HEK293 (cell line): ENCODE data around the gene ORM2.
A peak's percentile ranks its signal among the peaks of the same experiment; 100 is the strongest.

ENCODE experiments used
- CTCF ChIA-PET: fragments of 350-600 bp; formaldehyde crosslinking; extraction: SDS; loops from one replicate; lab custom pipeline; 2021; ENCODE audit warnings: antibody characterized with exemption; lab: Yijun Ruan, JAX
- POLR2A ChIA-PET: fragments of 300-600 bp; formaldehyde crosslinking; extraction: SDS; loops from one replicate; lab custom pipeline; 2020; ENCODE audit warnings: antibody characterized with exemption, inconsistent platforms; lab: Yijun Ruan, JAX
- H3K27ac ChIP-seq: fragments of 200-500 bp; sonication (Bioruptor generic); 2 replicates; pipeline ENCODE4 v1.5.1; 2014; ENCODE audit warnings: low read depth, low read length, control low read depth, inconsistent platforms; ENCODE audit errors: extremely low read depth
- H3K36me3 ChIP-seq, 2 experiments: fragments of 200-500 bp in 1 of 2; sonication (Bioruptor generic) in 1 of 2; 1 replicate in 1 of 2; 2 replicates in 1 of 2; pipeline ENCODE4 v1.5.1; 2014 to 2017; ENCODE audit warnings: inconsistent platforms in 2 of 2, low read length in 2 of 2; ENCODE audit not compliant: control insufficient read depth in 2 of 2, insufficient read depth in 1 of 2
- H3K4me1 ChIP-seq: fragments of 200-500 bp; sonication (Bioruptor generic); 2 replicates; pipeline ENCODE4 v1.5.1; 2014; ENCODE audit warnings: mild to moderate bottlenecking, low read length, inconsistent platforms; ENCODE audit not compliant: control insufficient read depth, insufficient read depth
- H3K4me3 ChIP-seq: 2 replicates; pipeline ENCODE4 v1.5.1; 2011; ENCODE audit warnings: low read depth, mild to moderate bottlenecking, control low read depth, low read length, moderate library complexity
- H3K9me3 ChIP-seq: fragments of 200-500 bp; sonication (Bioruptor generic); 2 replicates; pipeline ENCODE4 v1.5.1; 2014; ENCODE audit warnings: low read depth, low read length, inconsistent platforms; ENCODE audit not compliant: control insufficient read depth, insufficient read depth
- PRDM10 ChIP-seq: fragments of 450-650 bp; formaldehyde crosslinking; IDR thresholded peaks from 2 replicates; pipeline ENCODE4 v1.5.1; 2016; ENCODE audit warnings: missing biosample characterization, missing genetic modification characterization
- REPIN1 ChIP-seq: fragments of 450-650 bp; formaldehyde crosslinking; IDR thresholded peaks from 2 replicates; pipeline ENCODE4 v1.5.1; 2017; ENCODE audit warnings: missing biosample characterization, missing genetic modification characterization, low read depth
- ZBTB1 ChIP-seq: fragments of 450-650 bp; formaldehyde crosslinking; IDR thresholded peaks from 2 replicates; pipeline ENCODE4 v1.5.1; 2016; ENCODE audit warnings: missing biosample characterization, missing genetic modification characterization
- ZBTB11 ChIP-seq: fragments of 450-650 bp; formaldehyde crosslinking; conservative IDR thresholded peaks from 2 replicates; pipeline ENCODE4 v1.5.1; 2016; ENCODE audit warnings: low read depth, missing biosample characterization, missing genetic modification characterization
- ZNF112 ChIP-seq: fragments of 450-650 bp; formaldehyde crosslinking; IDR thresholded peaks from 2 replicates; pipeline ENCODE4 v1.5.0; 2017; ENCODE audit warnings: missing biosample characterization, missing genetic modification characterization
- ZNF184 ChIP-seq: fragments of 450-650 bp; IDR thresholded peaks from 2 replicates; pipeline ENCODE4 v1.5.1; 2018; ENCODE audit warnings: missing biosample characterization, mild to moderate bottlenecking, missing genetic modification characterization
- ZNF24 ChIP-seq: fragments of 450-650 bp; formaldehyde crosslinking; IDR thresholded peaks from 2 replicates; pipeline ENCODE4 v1.5.1; 2016; ENCODE audit warnings: missing biosample characterization, missing genetic modification characterization
- ZNF311 ChIP-seq: fragments of 450-650 bp; formaldehyde crosslinking; IDR thresholded peaks from 2 replicates; pipeline ENCODE4 v1.5.1; 2017; ENCODE audit warnings: missing biosample characterization, missing genetic modification characterization, borderline replicate concordance
- ZNF449 ChIP-seq: fragments of 450-650 bp; formaldehyde crosslinking; IDR thresholded peaks from 2 replicates; pipeline ENCODE4 v1.5.1; 2017; ENCODE audit warnings: missing biosample characterization, mild to moderate bottlenecking, missing genetic modification characterization, moderate library complexity
- ZNF521 ChIP-seq: fragments of 450-650 bp; formaldehyde crosslinking; IDR thresholded peaks from 2 replicates; pipeline ENCODE4 v1.5.1; 2017; ENCODE audit warnings: missing biosample characterization, mild to moderate bottlenecking, missing genetic modification characterization
- ZNF561 ChIP-seq: fragments of 450-650 bp; IDR thresholded peaks from 2 replicates; pipeline ENCODE4 v1.5.1; 2018; ENCODE audit warnings: missing biosample characterization, missing genetic modification characterization, borderline replicate concordance
- ZNF654 ChIP-seq: fragments of 450-650 bp; formaldehyde crosslinking; IDR thresholded peaks from 2 replicates; pipeline ENCODE4 v1.5.1; 2016; ENCODE audit warnings: low read depth, missing biosample characterization, missing genetic modification characterization
- ZNF701 ChIP-seq: fragments of 450-650 bp; formaldehyde crosslinking; IDR thresholded peaks from 2 replicates; pipeline ENCODE4 v1.5.1; 2016; ENCODE audit warnings: missing biosample characterization, missing genetic modification characterization

The ORM2 gene

DNA sequence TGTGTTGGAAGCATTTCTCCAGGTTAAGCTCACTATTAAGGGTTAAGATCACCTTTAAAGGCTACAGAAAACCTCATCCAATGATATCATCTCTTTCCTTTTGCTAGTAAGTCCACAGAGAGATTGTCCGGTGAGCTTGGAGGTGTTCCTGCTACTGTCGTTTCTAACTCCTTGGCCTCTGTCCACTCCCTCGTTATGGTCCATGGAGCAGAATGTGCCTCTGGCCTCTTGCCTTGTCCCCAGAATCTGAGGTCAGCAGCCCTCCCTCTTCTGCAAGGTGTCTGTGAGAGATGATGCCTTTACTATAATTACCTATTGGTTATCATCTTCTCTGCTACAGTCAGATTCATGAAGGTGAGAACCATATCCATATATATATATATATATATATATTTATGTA, 15.0 kb downstream of the ORM2 start (continued):
- TF ChIP-seq ZNF449: no peak
- no peak for TF ChIP-seq ZNF311 (tag by site-specific recombination)
- TF ChIP-seq ZNF701 (tag by site-specific recombination): no peak
- TF ChIP-seq ZBTB11 (tag by site-specific recombination): no peak
- TF ChIP-seq ZNF521 (tag by site-specific recombination): no peak
- TF ChIP-seq PRDM10 (tag by site-specific recombination): no peak
- no peak for TF ChIP-seq REPIN1
- TF ChIP-seq ZBTB1: no peak

DNA sequence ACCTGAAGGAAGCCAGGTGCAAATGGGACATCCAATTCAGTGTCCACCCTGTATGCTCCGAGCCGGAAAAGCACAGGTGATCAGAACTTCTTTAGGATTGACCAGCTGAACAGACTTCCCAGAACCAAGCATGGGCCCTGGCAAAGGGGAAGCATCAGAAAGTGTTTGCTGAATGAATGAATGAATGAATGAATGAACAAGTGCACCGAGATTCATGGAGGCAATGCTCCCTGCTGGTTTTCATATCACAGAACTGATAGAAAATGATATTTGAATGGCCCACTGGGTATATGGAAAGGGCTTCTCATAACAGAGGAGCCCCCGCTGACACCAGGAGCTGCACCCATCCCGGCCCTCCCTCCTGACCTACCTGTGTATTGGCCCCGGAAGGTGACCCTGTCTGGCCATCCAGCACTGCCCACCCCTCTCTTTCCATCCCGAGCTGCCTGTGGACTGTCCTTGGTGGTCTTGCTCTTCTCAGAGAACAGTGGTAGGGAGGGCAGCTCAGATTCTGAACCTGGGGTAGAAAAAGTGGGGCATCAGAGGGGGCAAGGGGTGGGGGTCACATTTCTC, 15.9 kb downstream of the ORM2 start:
- Histone ChIP-seq H3K9me3 (no peaks in the 10 kb centered on the region), H3K4me1 (peaks cover 8% of the 10 kb centered on the region), H3K36me3 (no peaks in the 10 kb centered on the region), H3K27ac (no peak overlapping the region), H3K4me3 (no peak overlapping the region)
- POLR2A ChIA-PET: no interaction called here
- CTCF ChIA-PET: interaction anchor here (0.6 to 1.0 kb wide), 3 partner anchors 60 to 669 kb away, joined by 3 read pairs; no protein-coding TSS in a partner anchor
- TF ChIP-seq ZNF184 (no peak), ZNF24 (tag by site-specific recombination) (0 out of 2 replicates have a peak, but pooled peaks have one; percentile 22)
- TF ChIP-seq, all 188 proteins: peak for 1

- H3K9me3 ChIP-seq: no peaks in the 10 kb centered on the region
- TF ChIP-seq ZNF561 (tag by site-specific recombination) (no peak), ZNF112 (tag by site-specific recombination) (no peak), ZNF654 (tag by site-specific recombination) (no peak)
- TF ChIP-seq, all 188 proteins: peak for 0
- Histone ChIP-seq H3K4me3 (no peak overlapping the region), H3K27ac (no peak overlapping the region), H3K36me3 (no peaks in the 10 kb centered on the region), H3K4me1 (peaks cover 8% of the 10 kb centered on the region)
- POLR2A ChIA-PET: no interaction called here
- CTCF ChIA-PET: interaction anchor here (0.6 to 1.0 kb wide), 3 partner anchors 59 to 669 kb away, joined by 3 read pairs; no protein-coding TSS in a partner anchor
Observed at GRCh38 chr9:114346146-114346545, 16.5 kb downstream of the ORM2 start.
